HepG2 (cell line): ENCODE results near the gene HMGN4. TPM values are rescaled to one million over a fixed set of nuclear protein-coding genes. Genes with fewer than 3 reads are reported as not detected.
A peak's percentile ranks its signal among the peaks of the same experiment; 100 is the strongest.

Experiments used
- BRCA1 ChIP-seq: sonication (generic); formaldehyde crosslinking; IDR thresholded peaks from 2 replicates; pipeline ENCODE4 v1.4.0; 2020; ENCODE audit warnings: missing genetic modification reagents
- CHD4 ChIP-seq: fragments of 200-600 bp; sonication (generic); IDR thresholded peaks from 2 replicates; pipeline ENCODE4 v1.7.0; 2017; ENCODE audit warnings: mild to moderate bottlenecking, low read length, borderline replicate concordance
- DNMT1 ChIP-seq: sonication (generic); formaldehyde crosslinking; IDR thresholded peaks from 2 replicates; pipeline ENCODE4 v1.5.1; 2020; ENCODE audit warnings: mild to moderate bottlenecking, missing genetic modification reagents
- FOXM1 ChIP-seq: sonication (generic); formaldehyde crosslinking; IDR thresholded peaks from 2 replicates; pipeline ENCODE4 v1.5.0; 2020; ENCODE audit warnings: missing genetic modification reagents
- KDM5B ChIP-seq: sonication (generic); formaldehyde crosslinking; IDR thresholded peaks from 2 replicates; pipeline ENCODE4 v1.4.0; 2020; ENCODE audit warnings: missing genetic modification reagents, mild to moderate bottlenecking, borderline replicate concordance
- MAFK ChIP-seq, 2 experiments: IDR thresholded peaks in 1 of 2; conservative IDR thresholded peaks in 1 of 2; 2 replicates each; pipeline ENCODE4 v1.6.1; 2011; ENCODE audit warnings: improper control_type of control experiment in 2 of 2, low read length in 2 of 2
- NR2F2 ChIP-seq: IDR thresholded peaks from 2 replicates; pipeline ENCODE4 v1.6.1; 2012; ENCODE audit warnings: low read depth, inconsistent platforms, borderline replicate concordance
- NR3C1 ChIP-seq: sonication (generic); formaldehyde crosslinking; IDR thresholded peaks from 2 replicates; pipeline ENCODE4 v1.4.0; 2020; ENCODE audit warnings: missing genetic modification reagents
- SIN3B ChIP-seq: fragments of 150-350 bp; IDR thresholded peaks from 2 replicates; pipeline ENCODE4 v1.6.1; 2014; ENCODE audit warnings: low read length
- SIX1 ChIP-seq: sonication (generic); formaldehyde crosslinking; IDR thresholded peaks from 2 replicates; pipeline ENCODE4 v1.4.0; 2020; ENCODE audit warnings: missing genetic modification reagents, borderline replicate concordance
- SMAD1 ChIP-seq: sonication (generic); formaldehyde crosslinking; IDR thresholded peaks from 2 replicates; pipeline ENCODE4 v1.4.0; 2020; ENCODE audit warnings: missing genetic modification reagents, low read depth, mild to moderate bottlenecking, borderline replicate concordance
- SMARCE1 ChIP-seq: fragments of 450-650 bp; IDR thresholded peaks from 2 replicates; pipeline ENCODE4 v1.6.1; 2017; ENCODE audit warnings: borderline replicate concordance
- TARDBP ChIP-seq: sonication (generic); formaldehyde crosslinking; IDR thresholded peaks from 2 replicates; pipeline ENCODE4 v1.8.0; 2022; ENCODE audit warnings: mild to moderate bottlenecking, missing genetic modification reagents
- ZNF33B ChIP-seq: sonication (generic); formaldehyde crosslinking; IDR thresholded peaks from 2 replicates; pipeline ENCODE4 v1.5.1; 2020; ENCODE audit warnings: mild to moderate bottlenecking, missing genetic modification reagents
- ZNF367 ChIP-seq: sonication (generic); formaldehyde crosslinking; IDR thresholded peaks from 2 replicates; pipeline ENCODE4 v1.4.0; 2020; ENCODE audit warnings: missing genetic modification reagents, borderline replicate concordance
- ZNF619 ChIP-seq: sonication (generic); formaldehyde crosslinking; IDR thresholded peaks from 2 replicates; pipeline ENCODE4 v1.4.0; 2020; ENCODE audit warnings: mild to moderate bottlenecking, missing genetic modification reagents
- ZNF746 ChIP-seq: sonication (generic); formaldehyde crosslinking; IDR thresholded peaks from 2 replicates; pipeline ENCODE4 v1.8.0; 2022; ENCODE audit warnings: mild to moderate bottlenecking, missing genetic modification reagents
- ZNF775 ChIP-seq: sonication (generic); formaldehyde crosslinking; IDR thresholded peaks from 2 replicates; pipeline ENCODE4 v1.4.0; 2020; ENCODE audit warnings: missing genetic modification reagents, mild to moderate bottlenecking, moderate library complexity, borderline replicate concordance
- ZNF850 ChIP-seq: sonication (generic); formaldehyde crosslinking; conservative IDR thresholded peaks from 2 replicates; pipeline ENCODE4 v1.9.0; 2021; ENCODE audit warnings: mild to moderate bottlenecking, missing genetic modification reagents
- ZSCAN25 ChIP-seq: sonication (generic); formaldehyde crosslinking; IDR thresholded peaks from 2 replicates; pipeline ENCODE4 v1.8.0; 2022; ENCODE audit warnings: mild to moderate bottlenecking, missing genetic modification reagents
- polyA plus RNA-seq, 8 experiments: library from polyadenylated mRNA; depleted of rRNA in 3 of 8; stranded (reverse) in 7 of 8; unstranded in 1 of 8; fragments of >200 nt; fragmentation: Illumina TruSeq in 4 of 8; extraction: Trizol in 4 of 8; gene quantifications; 2 replicates each; pipeline versions ENCODE4 v1.2.1 to v1.2.3, GENCODE V29; 2011 to 2016; ENCODE audit warnings: low read depth in 4 of 8, missing spikeins in 1 of 8, mixed read lengths in 1 of 8; ENCODE audit not compliant: insufficient read depth in 1 of 8
- total RNA-seq, 5 experiments: library from RNA; depleted of rRNA; stranded (reverse); fragments of >200 nt; fragmentation: Illumina TruSeq; extraction: Trizol; gene quantifications; 2 replicates each; pipeline ENCODE4 v1.2.3, GENCODE V29; 2016; ENCODE audit warnings: low read depth in 1 of 5
- TF ChIP-seq, protein P1 (sequence below): sonication (generic); formaldehyde crosslinking; IDR thresholded peaks from 2 replicates; pipeline ENCODE4 v1.4.0; 2020; ENCODE audit warnings: low read depth, missing genetic modification reagents
- TF ChIP-seq, protein P2 (sequence below), 2 experiments: IDR thresholded peaks; 2 replicates each; pipeline ENCODE4 v1.6.1; 2011 to 2012; ENCODE audit warnings: low read length in 2 of 2, borderline replicate concordance in 1 of 2, low read depth in 1 of 2, mild to moderate bottlenecking in 1 of 2, moderate library complexity in 1 of 2
- TF ChIP-seq, protein P3 (sequence below): IDR thresholded peaks from 2 replicates; pipeline ENCODE4 v1.6.1; 2012; ENCODE audit warnings: inconsistent platforms

HMGN4 gene
- total and polyA plus RNA-seq, 2 of the 13 experiments (the other 11 are each of a cell fraction or from before 2014, with no cell fraction given), result 39.9 to 52.1 TPM

DNA sequence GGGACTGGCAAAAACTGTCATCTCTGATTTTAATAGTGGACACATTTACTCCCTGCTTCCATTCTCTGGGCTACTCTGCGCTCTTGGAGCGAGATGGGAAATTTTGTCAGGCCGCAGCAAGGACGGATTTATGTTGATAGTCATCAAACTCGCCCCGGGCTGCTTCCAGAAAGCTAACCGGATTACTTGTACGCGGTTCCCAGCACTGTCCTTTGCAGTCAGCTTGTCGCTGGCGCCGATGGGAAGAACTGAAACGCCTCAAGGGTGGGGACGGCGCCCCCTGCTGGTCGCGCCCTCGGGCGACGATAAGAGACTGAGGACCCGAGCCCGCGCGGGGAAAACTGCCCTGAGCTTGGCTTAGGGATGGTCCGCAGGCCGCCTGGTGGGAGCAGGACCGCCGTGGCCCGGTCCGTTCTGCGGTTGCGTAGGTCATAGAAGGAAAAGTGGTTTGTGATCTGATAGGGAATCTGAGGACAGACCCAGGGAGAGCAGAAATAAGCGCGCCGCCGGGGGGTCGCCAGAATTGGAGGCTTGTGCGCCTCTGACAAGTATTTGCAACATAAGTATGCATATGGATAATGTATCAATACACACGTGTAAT, 57.6 kb downstream of the HMGN4 start (continued):
- TF ChIP-seq, protein P1, sequence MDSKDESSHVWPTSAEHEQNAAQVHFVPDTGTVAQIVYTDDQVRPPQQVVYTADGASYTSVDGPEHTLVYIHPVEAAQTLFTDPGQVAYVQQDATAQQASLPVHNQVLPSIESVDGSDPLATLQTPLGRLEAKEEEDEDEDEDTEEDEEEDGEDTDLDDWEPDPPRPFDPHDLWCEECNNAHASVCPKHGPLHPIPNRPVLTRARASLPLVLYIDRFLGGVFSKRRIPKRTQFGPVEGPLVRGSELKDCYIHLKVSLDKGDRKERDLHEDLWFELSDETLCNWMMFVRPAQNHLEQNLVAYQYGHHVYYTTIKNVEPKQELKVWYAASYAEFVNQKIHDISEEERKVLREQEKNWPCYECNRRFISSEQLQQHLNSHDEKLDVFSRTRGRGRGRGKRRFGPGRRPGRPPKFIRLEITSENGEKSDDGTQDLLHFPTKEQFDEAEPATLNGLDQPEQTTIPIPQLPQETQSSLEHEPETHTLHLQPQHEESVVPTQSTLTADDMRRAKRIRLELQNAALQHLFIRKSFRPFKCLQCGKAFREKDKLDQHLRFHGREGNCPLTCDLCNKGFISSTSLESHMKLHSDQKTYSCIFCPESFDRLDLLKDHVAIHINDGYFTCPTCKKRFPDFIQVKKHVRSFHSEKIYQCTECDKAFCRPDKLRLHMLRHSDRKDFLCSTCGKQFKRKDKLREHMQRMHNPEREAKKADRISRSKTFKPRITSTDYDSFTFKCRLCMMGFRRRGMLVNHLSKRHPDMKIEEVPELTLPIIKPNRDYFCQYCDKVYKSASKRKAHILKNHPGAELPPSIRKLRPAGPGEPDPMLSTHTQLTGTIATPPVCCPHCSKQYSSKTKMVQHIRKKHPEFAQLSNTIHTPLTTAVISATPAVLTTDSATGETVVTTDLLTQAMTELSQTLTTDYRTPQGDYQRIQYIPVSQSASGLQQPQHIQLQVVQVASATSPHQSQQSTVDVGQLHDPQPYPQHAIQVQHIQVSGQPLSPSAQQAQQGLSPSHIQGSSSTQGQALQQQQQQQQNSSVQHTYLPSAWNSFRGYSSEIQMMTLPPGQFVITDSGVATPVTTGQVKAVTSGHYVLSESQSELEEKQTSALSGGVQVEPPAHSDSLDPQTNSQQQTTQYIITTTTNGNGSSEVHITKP, result peak; percentile 54; the same call in 1 of the 2 replicates
- TF ChIP-seq NR3C1 (CRISPR knock-in tag) (no peak), SIX1 (CRISPR knock-in tag) (peak; percentile 46; the same call in 1 of the 2 replicates), SMARCE1 (no peak), ZNF850 (CRISPR knock-in tag) (no peak), ZSCAN25 (CRISPR knock-in tag) (peak; percentile 55; the same call in 1 of the 2 replicates), CHD4 (0 out of 2 replicates have a peak, but pooled peaks have one; percentile 30), TARDBP (CRISPR knock-in tag) (peak; percentile 85), KDM5B (peak; percentile 68; the same call in 1 of the 2 replicates), ZNF367 (no peak), NR2F2 (no peak), MAFK (conservative IDR thresholded peaks at IDR 0.05 in 1 of 2, IDR thresholded peaks at IDR 0.05 in 1 of 2; ENCODE audit: low read length in 2 of 2) (peak in 1 of 2 experiments; percentile 47; a peak in 1 of 4 replicates), ZNF775 (CRISPR knock-in tag) (no peak), BRCA1 (CRISPR knock-in tag) (no peak), SMAD1 (CRISPR knock-in tag) (no peak), ZNF33B (no peak), ZNF746 (CRISPR knock-in tag) (no peak; the same call in 1 of the 2 replicates), DNMT1 (no peak), SIN3B (no peak), ZNF619 (CRISPR knock-in tag) (peak; percentile 72; the same call in 1 of the 2 replicates), FOXM1 (no peak)
- TF ChIP-seq, protein P2, sequence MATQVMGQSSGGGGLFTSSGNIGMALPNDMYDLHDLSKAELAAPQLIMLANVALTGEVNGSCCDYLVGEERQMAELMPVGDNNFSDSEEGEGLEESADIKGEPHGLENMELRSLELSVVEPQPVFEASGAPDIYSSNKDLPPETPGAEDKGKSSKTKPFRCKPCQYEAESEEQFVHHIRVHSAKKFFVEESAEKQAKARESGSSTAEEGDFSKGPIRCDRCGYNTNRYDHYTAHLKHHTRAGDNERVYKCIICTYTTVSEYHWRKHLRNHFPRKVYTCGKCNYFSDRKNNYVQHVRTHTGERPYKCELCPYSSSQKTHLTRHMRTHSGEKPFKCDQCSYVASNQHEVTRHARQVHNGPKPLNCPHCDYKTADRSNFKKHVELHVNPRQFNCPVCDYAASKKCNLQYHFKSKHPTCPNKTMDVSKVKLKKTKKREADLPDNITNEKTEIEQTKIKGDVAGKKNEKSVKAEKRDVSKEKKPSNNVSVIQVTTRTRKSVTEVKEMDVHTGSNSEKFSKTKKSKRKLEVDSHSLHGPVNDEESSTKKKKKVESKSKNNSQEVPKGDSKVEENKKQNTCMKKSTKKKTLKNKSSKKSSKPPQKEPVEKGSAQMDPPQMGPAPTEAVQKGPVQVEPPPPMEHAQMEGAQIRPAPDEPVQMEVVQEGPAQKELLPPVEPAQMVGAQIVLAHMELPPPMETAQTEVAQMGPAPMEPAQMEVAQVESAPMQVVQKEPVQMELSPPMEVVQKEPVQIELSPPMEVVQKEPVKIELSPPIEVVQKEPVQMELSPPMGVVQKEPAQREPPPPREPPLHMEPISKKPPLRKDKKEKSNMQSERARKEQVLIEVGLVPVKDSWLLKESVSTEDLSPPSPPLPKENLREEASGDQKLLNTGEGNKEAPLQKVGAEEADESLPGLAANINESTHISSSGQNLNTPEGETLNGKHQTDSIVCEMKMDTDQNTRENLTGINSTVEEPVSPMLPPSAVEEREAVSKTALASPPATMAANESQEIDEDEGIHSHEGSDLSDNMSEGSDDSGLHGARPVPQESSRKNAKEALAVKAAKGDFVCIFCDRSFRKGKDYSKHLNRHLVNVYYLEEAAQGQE (IDR thresholded peaks at IDR 0.05; ENCODE audit: borderline replicate concordance in 1 of 2, low read depth in 1 of 2, low read length in 2 of 2), result no peak
- TF ChIP-seq, protein P3, sequence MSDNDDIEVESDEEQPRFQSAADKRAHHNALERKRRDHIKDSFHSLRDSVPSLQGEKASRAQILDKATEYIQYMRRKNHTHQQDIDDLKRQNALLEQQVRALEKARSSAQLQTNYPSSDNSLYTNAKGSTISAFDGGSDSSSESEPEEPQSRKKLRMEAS, result peak; percentile 75
